ENCODE measurements around the gene CCDC74A. TPM values are rescaled to one million over a fixed set of nuclear protein-coding genes. Genes with fewer than 3 reads are reported as not detected.
"Not testable (repeated sequence)": the region's sequence is repeated elsewhere in the genome, so short reads cannot be mapped to it uniquely, and the experiment has no call there.

Gene CCDC74A
- 0.27 TPM in 1 of 2 replicates, not detected in the other for total RNA-seq (2014; rRNA removed; shearing (Covaris generic))
- polyA plus RNA-seq (2015; cell fraction: cytosol; rRNA removed) = 2.4 and 2.9 TPM in 2 replicates
- 3.6 and 4.8 TPM in 2 replicates for polyA plus RNA-seq (2015; cell fraction: nucleus; rRNA removed)

DNA sequence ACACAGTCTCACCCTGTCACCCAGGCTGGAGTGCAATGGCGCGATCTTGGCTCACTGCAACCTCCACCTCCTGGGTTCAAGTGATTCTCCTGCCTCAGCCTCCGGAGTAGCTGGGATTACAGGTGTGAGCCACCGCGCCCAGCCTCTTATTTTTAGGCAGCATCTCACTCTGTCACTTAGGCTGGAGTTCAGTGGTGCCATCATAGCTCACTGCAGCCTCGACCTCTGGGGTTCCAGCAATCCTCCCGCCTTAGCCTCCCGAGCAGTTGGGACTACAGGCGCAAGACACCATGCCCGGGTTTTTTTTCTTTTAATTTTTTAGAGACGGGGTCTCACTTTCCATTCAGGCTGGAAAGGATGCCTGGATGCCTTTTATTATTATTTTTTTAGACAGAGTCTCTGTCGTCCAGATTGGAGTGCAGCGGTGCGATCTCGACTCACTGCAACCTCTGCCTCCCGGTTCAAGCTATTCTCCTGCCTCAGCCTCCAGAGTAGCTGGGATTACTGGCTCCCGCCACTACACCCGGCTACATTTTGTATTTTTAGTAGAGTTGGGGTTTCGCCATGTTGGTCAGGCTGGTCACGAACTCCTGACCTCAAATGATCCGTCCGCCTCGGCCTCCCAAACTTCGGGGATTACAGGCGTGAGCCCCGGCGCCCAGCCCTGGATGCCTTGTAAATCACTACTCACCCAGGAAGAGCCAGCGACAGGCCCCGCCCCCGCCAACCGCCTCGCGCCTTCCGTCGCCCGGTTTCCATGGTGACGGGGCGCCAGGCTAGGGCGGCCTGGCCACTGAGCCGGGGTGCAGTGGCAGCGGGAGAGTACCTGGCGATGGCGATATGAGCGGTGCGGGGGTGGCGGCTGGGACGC, at the start of gene CCDC74A:
TSS of gene CCDC74A (plus strand) at position 758 of the 871 bp plus-strand sequence. CDS start at position 841, 83 bp downstream.
- DNase-seq (ENCODE audit: low read depth) = not testable (repeated sequence)

DNA sequence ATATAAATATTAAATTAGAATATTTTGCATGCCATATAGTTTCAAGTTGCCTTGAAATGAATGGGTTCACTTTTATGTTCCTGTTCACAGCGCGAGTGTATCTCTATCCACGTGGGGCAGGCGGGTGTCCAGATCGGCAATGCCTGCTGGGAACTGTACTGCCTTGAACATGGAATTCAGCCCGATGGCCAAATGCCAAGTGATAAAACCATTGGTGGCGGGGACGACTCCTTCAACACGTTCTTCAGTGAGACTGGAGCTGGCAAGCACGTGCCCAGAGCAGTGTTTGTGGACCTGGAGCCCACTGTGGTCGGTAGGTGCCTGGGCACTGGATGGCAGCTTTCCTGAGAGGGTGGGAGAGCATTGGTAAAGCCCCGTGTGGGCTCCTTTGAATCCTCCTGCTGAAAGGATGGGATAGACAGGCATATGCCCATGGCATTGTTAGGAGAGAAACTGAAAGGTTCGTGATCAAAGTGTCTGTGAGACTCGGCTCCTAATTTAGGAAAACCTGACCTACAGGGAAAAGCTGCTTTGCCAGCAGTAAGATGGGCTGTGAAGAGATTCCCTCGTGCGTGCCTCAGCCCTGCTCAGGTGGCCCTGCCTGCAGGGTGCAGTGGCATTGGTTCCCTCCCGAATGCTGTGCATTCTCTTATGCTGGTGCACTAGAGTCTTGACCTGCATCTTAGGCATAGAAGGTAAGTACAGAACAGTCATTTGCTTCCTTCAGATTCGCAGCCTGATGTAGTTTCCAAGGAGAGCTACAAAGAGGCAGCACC, 49.4 kb upstream of the CCDC74A start:
- DNase-seq (ENCODE audit: low read depth) = not testable (repeated sequence)

DNA sequence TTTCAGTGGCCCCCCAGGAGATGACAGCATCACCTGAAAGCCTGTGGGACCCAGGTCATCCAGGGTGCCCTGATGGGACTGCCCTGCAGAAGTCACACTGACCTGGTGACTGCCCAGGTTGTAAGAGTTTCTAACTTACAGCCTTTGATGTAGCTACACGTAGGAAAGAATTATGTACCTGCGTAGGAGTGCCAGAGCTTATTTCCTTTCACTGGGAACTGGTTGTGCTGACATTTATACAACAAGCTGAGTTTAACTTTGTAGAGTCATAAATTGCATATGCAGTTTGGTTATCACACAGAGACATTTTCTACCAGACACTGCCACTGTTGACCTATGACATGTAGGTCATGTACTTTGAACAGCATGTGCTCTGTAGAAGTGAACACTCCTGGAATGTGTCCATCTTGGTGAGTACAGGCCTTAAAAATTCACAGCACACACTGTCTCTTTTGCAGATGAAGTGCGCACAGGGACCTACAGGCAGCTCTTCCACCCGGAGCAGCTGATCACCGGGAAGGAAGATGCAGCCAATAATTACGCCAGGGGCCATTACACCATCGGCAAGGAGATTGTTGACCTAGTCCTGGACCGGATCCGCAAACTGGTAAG, 48.7 kb upstream of the CCDC74A start:
- DNase-seq (ENCODE audit: low read depth) = not testable (repeated sequence)

DNA sequence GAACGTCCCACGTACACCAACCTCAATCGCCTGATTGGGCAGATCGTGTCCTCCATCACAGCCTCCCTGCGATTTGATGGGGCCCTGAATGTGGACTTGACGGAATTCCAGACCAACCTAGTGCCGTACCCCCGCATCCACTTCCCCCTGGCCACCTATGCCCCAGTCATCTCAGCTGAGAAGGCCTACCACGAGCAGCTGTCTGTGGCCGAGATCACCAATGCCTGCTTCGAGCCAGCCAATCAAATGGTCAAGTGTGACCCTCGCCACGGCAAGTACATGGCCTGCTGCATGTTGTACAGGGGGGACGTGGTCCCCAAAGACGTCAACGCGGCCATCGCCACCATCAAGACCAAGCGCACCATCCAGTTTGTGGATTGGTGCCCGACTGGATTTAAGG, 47.3 kb upstream of the CCDC74A start:
- not testable (repeated sequence) for DNase-seq (ENCODE audit: low read depth)

DNA sequence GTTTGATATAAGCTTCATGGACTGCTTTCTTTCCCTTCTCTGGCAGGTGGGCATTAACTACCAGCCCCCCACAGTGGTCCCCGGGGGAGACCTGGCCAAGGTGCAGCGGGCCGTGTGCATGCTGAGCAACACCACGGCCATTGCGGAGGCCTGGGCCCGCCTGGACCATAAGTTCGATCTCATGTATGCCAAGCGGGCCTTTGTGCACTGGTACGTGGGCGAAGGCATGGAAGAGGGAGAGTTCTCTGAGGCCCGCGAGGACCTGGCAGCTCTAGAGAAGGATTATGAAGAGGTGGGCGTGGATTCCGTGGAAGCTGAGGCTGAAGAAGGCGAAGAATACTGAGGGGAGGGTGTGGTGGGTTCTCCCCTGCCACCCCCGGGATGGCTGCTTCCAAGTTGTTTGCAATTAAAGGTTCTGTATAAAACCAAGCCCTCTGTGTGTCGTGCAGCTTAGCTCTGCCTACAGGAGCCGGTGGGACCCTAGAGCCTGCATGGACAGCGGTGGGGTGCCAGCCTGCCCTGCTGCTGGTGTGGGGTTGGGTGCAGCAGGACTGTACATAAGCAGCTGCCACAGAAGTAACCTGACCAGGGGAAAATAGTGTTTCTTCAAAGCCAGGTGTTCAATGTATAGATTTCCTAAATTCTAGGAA, 45.1 kb upstream of the CCDC74A start:
- not testable (repeated sequence) for DNase-seq (ENCODE audit: low read depth)

DNA sequence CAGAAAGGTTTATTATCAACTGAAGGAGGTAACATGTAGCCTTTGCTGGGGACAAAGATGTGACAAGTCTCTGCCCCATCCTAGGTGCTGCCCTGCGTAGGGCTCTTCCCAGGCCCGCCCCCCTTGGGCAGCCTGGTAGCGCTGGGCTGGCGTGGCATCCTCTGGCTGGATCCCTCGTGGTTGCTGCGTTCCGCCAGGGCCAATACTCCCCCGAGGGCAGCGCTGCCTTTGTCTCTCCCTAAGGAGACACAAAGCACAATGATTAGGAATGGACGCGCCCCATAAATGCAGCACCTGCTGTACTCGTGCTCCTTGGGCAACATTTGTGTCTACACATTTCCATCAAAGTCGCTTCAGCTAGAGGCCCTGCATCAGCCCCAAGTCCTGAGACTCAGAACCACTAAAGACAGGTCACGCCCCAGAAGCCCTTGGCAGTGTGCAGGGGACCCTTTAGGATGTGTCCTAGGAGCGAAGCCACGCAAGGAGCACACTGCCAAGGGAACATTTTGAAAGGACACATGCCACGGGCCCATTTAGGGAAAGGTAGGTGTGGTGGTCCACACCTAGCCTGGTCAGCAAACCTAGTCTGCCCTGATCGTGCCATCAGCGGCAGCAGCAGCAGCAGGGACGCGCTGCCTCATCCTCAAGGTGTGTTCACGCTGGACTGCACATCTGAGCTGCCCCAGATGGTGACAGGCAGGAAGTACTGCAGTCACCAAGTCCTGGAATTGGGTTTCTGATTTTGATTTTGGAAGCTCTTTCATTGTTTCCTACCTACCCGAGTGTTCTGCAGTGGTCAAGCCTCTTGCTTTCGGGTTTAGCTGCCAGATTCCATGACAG, 43.5 kb upstream of the CCDC74A start:
- DNase-seq (ENCODE audit: low read depth) = not testable (repeated sequence)

DNA sequence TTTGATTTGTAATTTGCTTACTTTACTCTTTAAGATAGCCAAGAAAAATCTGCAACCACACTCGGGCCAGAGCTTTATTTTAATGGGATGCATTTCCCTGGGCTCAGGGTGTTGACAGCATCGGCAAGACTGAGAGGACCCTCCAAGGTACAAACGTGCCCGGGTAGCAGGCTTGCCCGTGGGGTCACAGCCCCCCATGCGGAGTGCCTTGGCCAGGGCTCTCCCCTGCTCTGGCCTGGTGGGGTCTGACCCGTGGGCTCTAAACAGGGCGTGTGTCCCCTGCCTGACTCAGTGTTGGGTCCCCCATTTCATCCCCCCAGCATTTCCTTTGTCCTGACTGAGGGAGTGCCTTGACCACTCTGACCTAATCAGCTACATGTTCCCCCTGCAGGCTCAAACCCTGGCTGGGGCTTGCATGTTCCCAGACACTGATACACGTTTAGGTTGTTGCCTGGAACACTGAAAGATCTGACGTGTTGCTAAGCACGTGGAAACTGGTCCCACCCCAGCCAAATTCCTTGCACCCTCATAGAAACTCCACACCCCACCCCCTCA, 42.7 kb upstream of the CCDC74A start:
- DNase-seq (ENCODE audit: low read depth) = not testable (repeated sequence)

DNA sequence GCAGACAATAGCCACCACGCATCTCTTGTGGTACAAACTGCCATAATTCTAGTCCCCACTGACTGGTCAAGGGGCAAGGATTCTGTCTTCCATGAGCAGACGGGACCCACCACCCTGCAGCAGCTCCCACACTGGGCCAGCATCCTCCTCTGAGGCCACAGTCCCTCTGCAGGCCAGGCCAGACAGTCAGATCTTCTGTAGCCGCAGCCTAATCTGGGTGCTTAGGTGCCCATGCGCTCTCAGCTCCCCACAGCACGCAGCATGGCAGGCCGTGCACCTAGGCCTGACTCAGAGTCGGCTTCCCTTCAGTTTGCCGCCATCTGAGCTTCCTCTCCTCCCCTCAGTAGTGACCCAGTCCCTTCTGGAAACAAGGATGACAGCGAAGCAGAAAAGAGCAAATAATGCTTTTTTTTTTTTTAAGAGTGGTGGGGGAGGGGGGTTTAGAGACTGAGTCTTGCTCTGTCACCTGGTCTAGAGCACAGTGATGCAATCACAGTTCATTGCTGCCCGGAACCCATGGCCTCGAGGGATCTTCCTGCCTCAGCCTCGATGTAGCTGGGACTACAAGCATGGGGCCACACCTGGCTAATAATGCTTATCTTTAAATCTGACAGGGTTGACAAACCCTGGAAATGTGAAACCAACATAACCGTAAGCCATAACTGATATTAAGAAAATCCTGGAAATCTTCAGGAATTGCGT, 41.3 kb upstream of the CCDC74A start:
- not testable (repeated sequence) for DNase-seq (ENCODE audit: low read depth)

DNA sequence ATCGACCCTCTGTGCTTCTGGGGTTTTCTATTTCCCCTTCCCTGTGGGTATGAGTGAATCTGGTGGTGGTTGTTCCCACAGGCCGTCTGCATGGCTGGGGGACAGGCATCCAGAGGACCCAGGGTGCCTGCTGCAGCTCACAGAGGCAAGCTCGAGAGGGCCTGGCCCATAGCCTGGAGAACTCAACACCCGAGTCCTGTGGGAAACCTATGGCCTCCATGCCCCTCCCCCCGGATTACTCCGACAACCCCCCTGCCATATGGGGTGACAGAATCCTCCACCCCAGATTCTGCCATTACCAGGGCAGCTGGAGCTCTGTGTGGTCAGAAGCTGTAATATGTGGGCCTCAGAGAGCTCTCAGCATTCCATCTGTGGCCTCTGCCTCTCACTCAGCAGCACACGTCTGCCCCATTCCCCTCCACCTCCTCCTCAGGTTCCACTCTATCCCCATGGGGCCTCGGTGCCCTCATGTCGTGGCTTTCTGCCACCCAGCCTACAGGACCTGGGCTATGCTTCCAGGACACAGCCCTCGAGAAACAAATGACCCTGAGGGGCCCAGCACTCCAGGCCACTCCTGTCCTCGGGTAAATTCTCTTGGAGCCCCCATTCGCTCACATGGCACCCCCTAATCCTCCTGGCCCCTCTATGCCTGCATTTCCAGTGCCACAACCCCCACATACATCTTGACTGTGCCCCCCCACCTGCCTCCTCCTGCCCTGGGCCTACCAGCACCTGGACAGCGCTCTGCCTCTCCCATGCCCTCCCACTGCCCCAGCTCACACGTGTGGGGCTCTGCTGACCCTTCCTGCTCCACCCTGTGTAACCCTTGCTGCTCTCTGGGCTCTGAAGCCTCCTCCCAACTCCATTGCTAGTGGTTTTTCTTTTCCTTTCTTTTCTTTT, 39.1 kb upstream of the CCDC74A start:
- DNase-seq (ENCODE audit: low read depth) = no peak

DNA sequence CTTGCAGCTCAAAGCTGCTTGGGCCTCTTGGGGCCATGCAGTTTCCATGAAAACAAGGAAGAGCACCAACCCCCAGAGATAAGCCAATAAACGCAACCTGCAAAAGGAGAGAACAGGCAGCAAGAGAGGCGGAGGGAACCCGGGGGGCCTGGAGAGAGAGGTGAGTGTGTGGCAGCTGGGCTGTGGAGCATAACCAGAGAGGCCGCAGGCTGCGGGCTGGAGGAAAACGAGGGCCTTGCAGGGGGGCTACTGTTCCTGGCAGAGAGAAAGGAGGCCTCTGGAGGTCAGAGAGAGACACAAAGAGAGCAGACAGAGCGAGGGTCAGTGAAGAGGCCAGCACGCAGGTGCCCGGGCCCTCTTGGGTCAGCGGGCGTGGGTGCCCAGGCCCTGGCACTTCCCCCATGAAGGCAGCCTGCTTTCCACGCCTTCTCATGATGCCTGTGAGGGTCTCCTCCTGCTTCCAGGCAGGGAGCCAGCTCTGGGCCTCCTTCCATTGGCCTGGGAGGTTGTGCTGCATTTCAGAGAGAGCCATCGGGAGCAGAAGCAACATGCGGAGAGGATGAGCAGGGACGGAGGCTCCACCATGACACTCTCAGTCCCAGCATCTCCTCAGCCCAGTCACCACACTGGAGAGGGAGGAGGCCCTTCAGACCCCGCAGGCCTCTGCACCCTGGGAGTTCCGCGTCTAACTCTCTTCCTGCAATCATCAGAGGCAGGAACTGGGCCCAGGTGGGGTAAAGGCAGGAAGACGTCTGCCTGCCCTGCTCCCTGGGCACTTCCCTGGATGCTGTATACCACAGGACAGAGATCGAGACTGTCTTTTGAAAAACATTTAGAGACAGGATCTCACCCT, 36.8 kb upstream of the CCDC74A start:
- DNase-seq (ENCODE audit: low read depth) = not testable (repeated sequence)

DNA sequence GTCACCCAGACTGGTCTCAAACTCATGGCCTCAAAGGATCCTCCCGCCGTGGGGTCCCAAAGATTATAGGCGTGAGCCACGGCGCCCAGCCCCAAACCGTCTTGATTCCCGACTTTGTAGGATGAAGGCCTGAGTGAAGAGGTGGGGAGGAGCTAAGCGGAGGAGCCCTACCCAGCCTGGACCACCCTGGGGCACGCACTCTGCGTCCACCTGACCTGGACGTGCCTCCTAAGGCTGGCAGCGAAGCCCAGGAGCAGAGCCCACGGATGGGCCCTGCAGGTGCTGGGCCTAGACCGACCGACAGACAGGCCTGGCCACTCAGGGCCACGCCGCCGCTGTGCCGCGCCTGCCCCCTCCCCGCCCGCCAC, 36.2 kb upstream of the CCDC74A start:
- peak; percentile 17 for DNase-seq (ENCODE audit: low read depth)

DNA sequence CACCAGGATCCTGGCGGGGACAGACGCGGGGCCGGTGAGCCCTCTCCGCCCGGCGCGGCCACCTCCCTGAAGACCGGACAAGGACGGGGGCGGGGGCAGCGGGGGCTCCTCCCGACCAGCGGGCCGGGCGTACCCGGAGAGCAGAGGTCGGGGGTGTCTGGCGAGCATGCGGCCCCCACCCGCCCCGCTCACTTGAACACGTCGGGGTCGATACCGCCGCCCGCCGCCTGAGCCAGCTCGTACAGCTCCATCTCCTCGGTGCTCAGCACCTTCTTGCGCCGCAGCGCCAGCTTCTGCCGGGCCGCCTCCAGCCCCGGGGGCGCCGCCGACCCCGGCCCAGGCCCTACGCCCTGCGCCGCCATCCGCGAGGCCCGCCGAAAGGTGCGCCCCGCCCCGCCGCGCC, 35.7 kb upstream of the CCDC74A start, which contains the start of gene MZT2A:
TSS of gene MZT2A (minus strand) at position 383 of the 403 bp plus-strand sequence. CDS start at position 362, 21 bp downstream.
- DNase-seq (ENCODE audit: low read depth) = not testable (repeated sequence)

DNA sequence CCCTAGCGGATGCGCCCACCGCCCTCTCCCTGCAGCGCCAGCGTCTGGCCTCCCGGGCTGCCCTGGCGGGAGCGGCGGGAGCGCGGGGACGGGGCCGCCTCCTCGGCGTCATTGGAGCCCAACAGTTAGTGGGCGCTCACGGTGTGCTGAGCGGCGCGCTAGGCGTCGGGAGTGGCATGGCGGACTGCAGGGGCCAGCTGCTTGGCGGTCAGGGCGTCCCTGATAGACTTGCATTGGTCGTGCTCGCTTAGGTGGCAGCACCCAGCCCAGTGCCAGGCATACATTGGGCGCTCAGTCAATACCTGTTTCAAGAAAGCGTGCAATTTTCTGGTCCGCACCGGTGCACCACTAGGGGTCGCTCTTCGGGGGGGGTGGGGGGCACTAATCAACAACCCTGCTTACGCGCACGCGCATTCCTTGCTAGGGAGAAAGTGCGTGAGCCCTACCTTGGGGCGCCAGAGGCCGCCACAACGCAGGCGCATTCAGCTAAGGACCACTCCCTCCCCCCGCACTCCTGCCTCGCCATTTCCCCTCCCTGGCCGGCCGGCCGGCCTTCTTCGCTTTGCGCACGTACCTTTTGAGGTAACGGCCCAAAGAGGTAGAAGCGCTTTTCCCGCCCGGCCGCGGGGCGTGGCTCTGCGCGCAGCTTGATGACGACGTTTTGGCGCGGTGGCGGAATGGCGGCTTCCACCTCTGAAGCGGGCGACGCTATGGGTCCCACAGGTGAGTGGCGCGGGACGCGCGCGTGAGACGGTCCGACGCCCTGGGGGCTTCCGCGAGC, 35.1 kb upstream of the CCDC74A start:
- DNase-seq (ENCODE audit: low read depth) = peak; percentile 93

DNA sequence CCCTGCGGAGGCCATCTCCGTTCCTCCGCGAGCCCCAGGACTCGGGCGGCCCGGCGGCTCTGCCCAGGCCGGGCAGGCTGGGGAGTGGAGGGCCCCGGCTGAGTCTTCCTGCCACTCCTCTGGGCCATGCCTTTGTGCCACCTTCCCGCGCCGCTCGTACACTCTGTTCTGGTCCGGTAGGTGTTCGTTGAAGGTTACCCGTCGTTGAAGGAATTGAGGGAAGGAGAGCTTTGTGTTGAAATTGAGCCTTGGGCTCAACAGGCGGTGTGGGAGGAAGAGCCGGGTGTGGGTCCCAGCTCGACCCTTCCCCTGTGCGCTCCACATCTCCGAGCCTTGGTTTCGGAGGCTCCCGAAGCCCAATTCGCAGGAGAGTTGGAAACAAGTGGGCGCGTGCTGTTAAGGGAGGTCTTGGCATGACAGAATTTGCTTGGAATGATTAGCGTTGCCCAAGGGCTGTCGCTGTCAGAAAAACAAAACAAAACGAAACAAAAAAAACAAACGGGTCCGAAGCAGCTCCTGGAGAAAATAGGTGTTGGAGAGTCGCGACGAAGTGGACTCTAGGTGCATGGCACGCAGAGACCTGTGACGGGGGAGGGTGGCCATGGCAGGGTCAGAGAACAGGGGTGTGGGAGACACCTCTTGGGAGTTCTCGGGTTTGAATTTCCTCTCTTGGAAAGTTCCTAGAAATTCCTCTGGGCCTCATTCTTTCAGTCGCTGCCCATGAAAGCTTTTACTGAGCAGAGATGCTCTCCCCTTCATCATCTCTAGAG, 34.3 kb upstream of the CCDC74A start:
- DNase-seq (ENCODE audit: low read depth) = no peak

DNA sequence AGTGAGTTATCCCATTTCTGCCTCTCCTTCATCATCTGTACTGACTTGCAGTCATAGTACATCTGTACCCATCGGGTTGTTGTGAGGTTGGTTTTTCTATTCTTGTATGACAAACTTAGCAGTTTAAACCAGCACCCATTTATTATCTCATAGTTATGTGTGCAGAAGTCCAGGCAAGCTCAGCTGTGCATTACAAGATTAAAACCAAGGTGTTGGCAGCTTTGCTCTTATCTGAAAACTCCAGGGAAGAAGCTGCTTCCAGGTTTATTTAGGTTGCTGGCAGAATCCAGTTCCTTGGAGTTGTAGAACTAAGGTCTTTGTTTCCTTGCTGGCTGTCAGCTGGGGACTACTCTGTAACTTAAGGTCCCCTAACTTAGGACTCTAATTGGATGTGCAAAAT, 32.2 kb upstream of the CCDC74A start:
- DNase-seq (ENCODE audit: low read depth) = not testable (repeated sequence)

All from HT1080 (cell line).